H1 (cell line): ENCODE results near the gene PLSCR1. TPM values are rescaled to one million over a fixed set of nuclear protein-coding genes. Genes with fewer than 3 reads are reported as not detected.

Experiments
- CTCF ChIA-PET: fragments of 300-600 bp; sonication (Branson Sonifier 250); formaldehyde crosslinking; loops from one replicate; lab custom pipeline; 2021; ENCODE audit not compliant: partially characterized antibody; lab: Charles Lee
- POLR2A ChIA-PET: fragments of 300-600 bp; sonication (Branson Sonifier 250); formaldehyde crosslinking; loops from one replicate; lab custom pipeline; 2021; ENCODE audit warnings: inconsistent platforms; ENCODE audit not compliant: partially characterized antibody; lab: Charles Lee
- DNase-seq, 2 experiments: peaks; one replicate each; pipeline versions ENCODE4 v3.0.0 to v3.0.0-alpha.2; 2010 to 2022; ENCODE audit warnings: low spot score in 2 of 2, low read depth in 1 of 2, mixed read lengths in 1 of 2
- FAIRE-seq: peaks from 2 replicates; lab custom pipeline; 2011; peaks lifted over from hg19 to GRCh38; lab: Jason Lieb, UNC
- H2AFZ ChIP-seq: 2 replicates; pipeline ENCODE4 v1.8.1; 2012; ENCODE audit warnings: low read length, inconsistent platforms
- H2AK5ac ChIP-seq: 2 replicates; pipeline ENCODE4 v1.6.1; 2013; ENCODE audit warnings: low read depth, low read length
- H2BK120ac ChIP-seq: replicated peaks from 2 replicates; pipeline ENCODE3; 2013; ENCODE audit warnings: low read depth, low read length, inconsistent platforms
- H2BK12ac ChIP-seq: 2 replicates; pipeline ENCODE4 v1.6.1; 2013; ENCODE audit warnings: low read depth, low read length
- H2BK15ac ChIP-seq: 2 replicates; pipeline ENCODE4 v1.6.1; 2013; ENCODE audit warnings: low read length
- H2BK20ac ChIP-seq: 2 replicates; pipeline ENCODE4 v1.6.1; 2013; ENCODE audit warnings: low read length
- H2BK5ac ChIP-seq: 2 replicates; pipeline ENCODE4 v1.6.1; 2013; ENCODE audit warnings: low read depth, low read length
- H3K14ac ChIP-seq: 2 replicates; pipeline ENCODE4 v1.6.1; 2013; ENCODE audit warnings: inconsistent platforms; ENCODE audit not compliant: insufficient read length
- H3K18ac ChIP-seq: 2 replicates; pipeline ENCODE4 v1.6.1; 2013; ENCODE audit warnings: low read length; ENCODE audit errors: extremely low read depth
- H3K23ac ChIP-seq: 2 replicates; pipeline ENCODE4 v1.6.1; 2013; ENCODE audit warnings: inconsistent platforms; ENCODE audit not compliant: insufficient read length
- H3K23me2 ChIP-seq: 2 replicates; pipeline ENCODE4 v1.6.1; 2013; ENCODE audit warnings: low read depth, low read length
- H3K27ac ChIP-seq: 2 replicates; pipeline ENCODE4 v1.6.1; 2011; ENCODE audit warnings: low read depth, low read length, inconsistent platforms
- H3K27me3 ChIP-seq, 4 experiments: replicated peaks in 1 of 4; 1 replicate in 1 of 4; 2 replicates in 3 of 4; pipeline versions ENCODE4 v1.6.1 to v1.8.1; 2011 to 2013; ENCODE audit warnings: low read length in 3 of 4, mild to moderate bottlenecking in 3 of 4, inconsistent platforms in 2 of 4, mixed read lengths in 2 of 4, moderate library complexity in 1 of 4; ENCODE audit not compliant: control insufficient read depth in 3 of 4, insufficient read depth in 3 of 4; ENCODE audit errors: extremely low read depth in 1 of 4
- H3K36me3 ChIP-seq, 4 experiments: 2 replicates each; pipeline versions ENCODE4 v1.6.1 to v1.8.1; 2011 to 2013; ENCODE audit warnings: mild to moderate bottlenecking in 4 of 4, low read length in 3 of 4, moderate library complexity in 2 of 4, control low read depth in 1 of 4, inconsistent platforms in 1 of 4; ENCODE audit not compliant: insufficient read depth in 4 of 4, control insufficient read depth in 2 of 4
- H3K4ac ChIP-seq: replicated peaks from 2 replicates; pipeline ENCODE3; 2013; ENCODE audit warnings: low read length, low read depth, mixed read lengths, inconsistent platforms; ENCODE audit not compliant: insufficient read length
- H3K4me1 ChIP-seq, 4 experiments: replicated peaks in 1 of 4; 1 replicate in 1 of 4; 2 replicates in 3 of 4; pipeline versions ENCODE4 v1.6.1 to v1.8.1; 2011 to 2013; ENCODE audit warnings: low read length in 3 of 4, inconsistent platforms in 2 of 4, mixed read lengths in 1 of 4; ENCODE audit not compliant: insufficient read depth in 4 of 4, control insufficient read depth in 3 of 4
- H3K4me2 ChIP-seq, 2 experiments: 2 replicates each; pipeline versions ENCODE4 v1.6.1 to v1.8.1; 2011 to 2013; ENCODE audit warnings: low read depth in 2 of 2, low read length in 2 of 2, control low read depth in 1 of 2, inconsistent platforms in 1 of 2, mild to moderate bottlenecking in 1 of 2; ENCODE audit not compliant: insufficient read depth in 1 of 2
- H3K4me3 ChIP-seq, 4 experiments: fragments of 200-600, 300-600 bp in 1 of 4; sonication (generic), shearing (Covaris generic), sonication (Bioruptor Twin) in 1 of 4; 2 replicates each; pipeline versions ENCODE4 v1.5.1 to v1.8.1; 2011 to 2016; ENCODE audit warnings: low read length in 4 of 4, low read depth in 3 of 4, control low read depth in 2 of 4, inconsistent platforms in 2 of 4, mild to moderate bottlenecking in 2 of 4, mixed read lengths in 1 of 4, moderate library complexity in 1 of 4; ENCODE audit not compliant: insufficient read depth in 2 of 4; ENCODE audit errors: extremely low read depth in 1 of 4
- H3K56ac ChIP-seq: replicated peaks from 2 replicates; pipeline ENCODE3; 2013; ENCODE audit warnings: low read depth, mild to moderate bottlenecking, mixed read lengths, low read length, inconsistent platforms; ENCODE audit not compliant: insufficient read length
- H3K79me1 ChIP-seq: 2 replicates; pipeline ENCODE4 v1.6.1; 2013; ENCODE audit warnings: low read depth, low read length, control low read depth
- H3K79me2 ChIP-seq, 2 experiments: 2 replicates each; pipeline versions ENCODE4 v1.6.1 to v1.8.1; 2012 to 2013; ENCODE audit warnings: low read length in 2 of 2, mild to moderate bottlenecking in 2 of 2, inconsistent platforms in 1 of 2; ENCODE audit not compliant: insufficient read depth in 2 of 2, control insufficient read depth in 1 of 2
- H3K9ac ChIP-seq, 4 experiments: replicated peaks in 1 of 4; 1 replicate in 1 of 4; 2 replicates in 3 of 4; pipeline versions ENCODE4 v1.6.1 to v1.8.1; 2011 to 2013; ENCODE audit warnings: low read depth in 3 of 4, low read length in 3 of 4, control low read depth in 2 of 4, mild to moderate bottlenecking in 2 of 4, moderate library complexity in 2 of 4, inconsistent platforms in 1 of 4; ENCODE audit errors: extremely low read depth in 1 of 4
- H3K9me3 ChIP-seq, 2 experiments: 2 replicates each; pipeline versions ENCODE4 v1.6.1 to v1.8.1; 2012 to 2013; ENCODE audit warnings: mild to moderate bottlenecking in 2 of 2, moderate library complexity in 2 of 2, control low read depth in 1 of 2, inconsistent platforms in 1 of 2, low read depth in 1 of 2, low read length in 1 of 2, mixed read lengths in 1 of 2; ENCODE audit not compliant: insufficient read depth in 2 of 2
- H4K20me1 ChIP-seq, 2 experiments: replicated peaks in 1 of 2; 2 replicates each; pipeline versions ENCODE3 to v1.8.1; 2011 to 2013; ENCODE audit warnings: inconsistent platforms in 2 of 2, low read length in 2 of 2, mild to moderate bottlenecking in 1 of 2; ENCODE audit not compliant: insufficient read depth in 2 of 2, control insufficient read depth in 1 of 2
- H4K5ac ChIP-seq: 2 replicates; pipeline ENCODE4 v1.6.1; 2013; ENCODE audit warnings: low read length, low read depth, mixed read lengths, inconsistent platforms; ENCODE audit not compliant: insufficient read length
- H4K8ac ChIP-seq: 2 replicates; pipeline ENCODE4 v1.8.0; 2013; ENCODE audit warnings: mild to moderate bottlenecking, moderate library complexity, low read length, inconsistent platforms; ENCODE audit not compliant: insufficient read depth; ENCODE audit errors: extremely low read depth
- H4K91ac ChIP-seq: replicated peaks from 2 replicates; pipeline ENCODE3; 2013; ENCODE audit warnings: low read length, mixed read lengths, inconsistent platforms; ENCODE audit not compliant: insufficient read length
- ASH2L ChIP-seq: fragments of 200-600, 300-600 bp; sonication (generic); IDR thresholded peaks from one replicate; pipeline ENCODE4 v1.7.1; 2017; ENCODE audit warnings: low read length
- BRCA1 ChIP-seq: IDR thresholded peaks from 2 replicates; pipeline ENCODE4 v1.6.1; 2012; ENCODE audit warnings: low read depth, low read length, improper control_type of control experiment
- CTBP2 ChIP-seq: IDR thresholded peaks from 2 replicates; pipeline ENCODE4 v1.7.0; 2011; ENCODE audit warnings: borderline replicate concordance, mild to moderate bottlenecking, moderate library complexity, mixed read lengths, low read length; ENCODE audit not compliant: insufficient read depth, insufficient read length
- HDAC2 ChIP-seq, 2 experiments: fragments of 300-600 bp in 1 of 2; sonication (generic) in 1 of 2; IDR thresholded peaks; 2 replicates each; pipeline ENCODE4 v1.6.1; 2011 to 2012; ENCODE audit warnings: low read depth in 2 of 2, low read length in 2 of 2, mild to moderate bottlenecking in 2 of 2, moderate library complexity in 2 of 2, borderline replicate concordance in 1 of 2, inconsistent platforms in 1 of 2
- HDAC6 ChIP-seq: IDR thresholded peaks from one replicate; pipeline ENCODE4 v1.7.1; 2012; ENCODE audit warnings: low read depth, mild to moderate bottlenecking, inconsistent platforms, low read length, moderate library complexity
- JUN ChIP-seq: IDR thresholded peaks from 2 replicates; pipeline ENCODE4 v1.6.1; 2011; ENCODE audit warnings: low read depth, mild to moderate bottlenecking, improper control_type of control experiment, low read length
- KDM1A ChIP-seq: fragments of 200-600, 300-600 bp; sonication (generic); IDR thresholded peaks from 2 replicates; pipeline ENCODE4 v1.7.1; 2016; ENCODE audit warnings: mild to moderate bottlenecking, low read length, borderline replicate concordance
- MAX ChIP-seq: IDR thresholded peaks from 2 replicates; pipeline ENCODE4 v1.6.1; 2012; ENCODE audit warnings: inconsistent platforms
- RBBP5 ChIP-seq: IDR thresholded peaks from 2 replicates; pipeline ENCODE4 v1.7.1; 2012; ENCODE audit warnings: low read depth, mild to moderate bottlenecking, inconsistent platforms, low read length, moderate library complexity, borderline replicate concordance
- SAP30 ChIP-seq: fragments of 300-600 bp; sonication (generic); IDR thresholded peaks from 2 replicates; pipeline ENCODE4 v1.7.1; 2012; ENCODE audit warnings: low read length, moderate library complexity, mild to moderate bottlenecking, inconsistent platforms; ENCODE audit not compliant: insufficient read depth, insufficient replicate concordance
- WGBS, 2 experiments: shearing (Covaris generic) in 1 of 2; methylation state at CpG; one replicate each; pipeline versions ENCODE4 v1.1.6 to v1.1.7; 2013 to 2015; ENCODE audit warnings: low lambda C conversion rate in 2 of 2, mixed read lengths in 2 of 2, inconsistent platforms in 1 of 2, low coverage in 1 of 2, missing lambda C conversion rate in 1 of 2; ENCODE audit not compliant: insufficient replicate concordance in 2 of 2, insufficient coverage in 1 of 2, insufficient read length in 1 of 2; ENCODE audit errors: extremely low coverage in 1 of 2, missing lambda C conversion rate in 1 of 2; 5-methylcytosine and 5-hydroxymethylcytosine counted together
- polyA plus RNA-seq, 7 experiments: library from polyadenylated mRNA; depleted of rRNA in 3 of 7; stranded (reverse) in 5 of 7; unstranded in 2 of 7; fragments of >200 nt in 5 of 7; fragments of 200-250 nt in 2 of 7; gene quantifications; 1 replicate in 5 of 7; 2 replicates in 1 of 7; 4 replicates in 1 of 7; pipeline versions ENCODE4 v1.2.1 to v1.2.3, GENCODE V29; 2011 to 2013; ENCODE audit warnings: missing spikeins in 2 of 7, mixed read lengths in 2 of 7
- total RNA-seq: library from RNA; stranded (reverse); fragmentation: NEBNext Ultra II Directional; extraction: Animal tissue kit (Norgen Biotek cat#: 25700); gene quantifications from 2 replicates; pipeline ENCODE4 v1.2.1, GENCODE V29; 2021
- TF ChIP-seq, protein P1 (sequence below): IDR thresholded peaks from 2 replicates; pipeline ENCODE4 v1.6.1; 2011; ENCODE audit warnings: low read length, improper control_type of control experiment

The PLSCR1 gene
- total and polyA plus RNA-seq, 2 of the 8 experiments (the other 6 are each of a cell fraction or from before 2014, with no cell fraction given) = 32.2 to 48.5 TPM

- H3K27ac ChIP-seq = no peak overlapping the region
- no peak overlapping the region for H2BK20ac ChIP-seq
- no peak overlapping the region for H2BK120ac ChIP-seq
- H3K9me3 ChIP-seq = no peaks in the 10 kb centered on the region
- H3K36me3 ChIP-seq = peaks cover 0 to 12% (median 3%) of the 10 kb centered on the region in 4 experiments; a peak in 3 of 8 replicates
- H2AK5ac ChIP-seq = no peak overlapping the region
- no peak overlapping the region for H3K18ac ChIP-seq
- H3K27me3 ChIP-seq = no peaks in the 10 kb centered on the region
- H3K79me2 ChIP-seq = peaks cover 0 to 7% of the 10 kb centered on the region in 2 experiments; a peak in 1 of 4 replicates
- H3K4me1 ChIP-seq = peaks cover 0 to 5% (median 0%) of the 10 kb centered on the region in 4 experiments; a peak in 1 of 7 replicates
- FAIRE-seq = no peak
- no peak overlapping the region for H4K8ac ChIP-seq
- no peak overlapping the region for H3K14ac ChIP-seq
- no peak overlapping the region for H3K56ac ChIP-seq
- H3K79me1 ChIP-seq = no peaks in the 10 kb centered on the region
- H3K4me3 ChIP-seq = no peak overlapping the region
- H4K91ac ChIP-seq = no peak overlapping the region
- WGBS, 2 experiments = 84% methylated on average over 2 of the region's 2 CpGs; no CpG with 5 or more reads in 1 of the 2 experiments
- DNase-seq = no peak
- ChIA-PET POLR2A (interaction anchor here (0.7 to 1.6 kb wide), 4 partner anchors 11 to 63 kb away, joined by 3 to 6 read pairs (median 4); partner anchors contain the start of genes PLSCR1 and PLSCR2), CTCF (interaction anchor here (0.9 kb wide), 1 partner anchor 11 kb away, joined by 4 read pairs; no protein-coding TSS in a partner anchor)
- no peak overlapping the region for H3K4me2 ChIP-seq
- H2AFZ ChIP-seq = no peak overlapping the region
- H2BK5ac ChIP-seq = no peak overlapping the region
- no peaks in the 10 kb centered on the region for H4K20me1 ChIP-seq
- no peak overlapping the region for H3K23ac ChIP-seq
- no peaks in the 10 kb centered on the region for H3K23me2 ChIP-seq
- H3K9ac ChIP-seq = no peak overlapping the region
- H3K4ac ChIP-seq = no peak overlapping the region
- H2BK15ac ChIP-seq = no peak overlapping the region
- H4K5ac ChIP-seq = no peak overlapping the region
- no peak overlapping the region for H2BK12ac ChIP-seq
- TF ChIP-seq MAX (no peak), HDAC2 (IDR thresholded peaks at IDR 0.05; ENCODE audit: borderline replicate concordance in 1 of 2, low read depth in 2 of 2, low read length in 2 of 2) (no peak), RBBP5 (no peak), SAP30 (no peak), HDAC6 (no peak), KDM1A (no peak), ASH2L (no peak), JUN (no peak), CTBP2 (no peak), BRCA1 (no peak)
- TF ChIP-seq, protein P1, sequence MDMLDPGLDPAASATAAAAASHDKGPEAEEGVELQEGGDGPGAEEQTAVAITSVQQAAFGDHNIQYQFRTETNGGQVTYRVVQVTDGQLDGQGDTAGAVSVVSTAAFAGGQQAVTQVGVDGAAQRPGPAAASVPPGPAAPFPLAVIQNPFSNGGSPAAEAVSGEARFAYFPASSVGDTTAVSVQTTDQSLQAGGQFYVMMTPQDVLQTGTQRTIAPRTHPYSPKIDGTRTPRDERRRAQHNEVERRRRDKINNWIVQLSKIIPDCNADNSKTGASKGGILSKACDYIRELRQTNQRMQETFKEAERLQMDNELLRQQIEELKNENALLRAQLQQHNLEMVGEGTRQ = no peak
Measured at GRCh38 chr3:146532406-146532805, 12.0 kb downstream of the PLSCR1 start.
